RWPE1 (cell line): ENCODE measurements around the gene TBC1D17.
A peak's percentile ranks its signal among the peaks of the same experiment; 100 is the strongest.

Experiments used
- CTCF ChIA-PET: fragments of 350-600 bp; sonication (Branson Sonifier 250); formaldehyde crosslinking; extraction: SDS; loops from one replicate; lab custom pipeline; 2021; lab: Yijun Ruan, JAX
- POLR2A ChIA-PET: fragments of 400-600 bp; formaldehyde crosslinking; extraction: SDS; loops from one replicate; lab custom pipeline; 2020; ENCODE audit warnings: antibody characterized with exemption; ENCODE audit not compliant: low non-redundant PET; lab: Yijun Ruan, JAX
- DNase-seq: peaks from one replicate; pipeline ENCODE4 v3.0.0; 2012; ENCODE audit warnings: low spot score
- H3K27ac ChIP-seq: fragments of 450-650 bp; 2 replicates; pipeline ENCODE4 v1.5.1; 2017
- TF ChIP-seq, protein P1 (sequence below): fragments of 450-650 bp; conservative IDR thresholded peaks from 2 replicates; pipeline ENCODE4 v1.5.1; 2017; ENCODE audit warnings: low read depth, mild to moderate bottlenecking

The TBC1D17 gene

DNA sequence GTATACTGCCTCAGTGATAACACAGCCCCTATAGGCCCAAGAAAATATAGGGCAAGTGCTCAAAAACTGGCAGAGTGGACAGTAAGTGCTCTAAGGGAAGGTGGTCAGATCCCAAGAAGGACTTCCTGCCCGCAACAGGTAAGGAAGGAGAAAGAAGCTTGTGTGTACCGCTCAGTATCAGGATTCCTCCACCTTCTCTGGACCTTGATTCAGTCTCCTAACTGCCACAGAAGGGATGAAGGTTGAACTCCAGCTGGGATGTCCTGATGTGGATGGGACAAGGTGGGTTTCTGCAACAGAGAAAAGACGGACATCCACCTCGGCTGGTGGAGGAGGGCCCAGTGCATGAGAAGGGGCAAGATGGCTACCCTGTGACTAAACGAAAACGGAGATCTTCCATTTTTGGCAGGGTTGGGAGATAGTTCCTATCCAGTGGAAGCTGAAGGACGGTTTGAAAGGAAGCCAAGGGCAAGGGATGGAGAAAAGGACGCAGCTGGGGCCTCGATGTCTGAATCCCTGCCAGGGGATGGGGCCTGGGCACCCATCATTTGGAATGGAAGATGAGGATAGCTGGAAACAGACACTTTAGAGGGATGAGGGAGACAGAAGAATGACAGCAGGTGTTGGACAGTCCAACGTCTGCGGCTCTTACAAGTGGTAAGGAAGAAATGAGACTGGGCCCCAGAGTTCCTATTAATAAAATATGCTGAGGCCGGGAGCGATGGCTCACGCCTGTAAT lies 50.2 kb downstream of the TBC1D17 start:
- TF ChIP-seq, protein P1, sequence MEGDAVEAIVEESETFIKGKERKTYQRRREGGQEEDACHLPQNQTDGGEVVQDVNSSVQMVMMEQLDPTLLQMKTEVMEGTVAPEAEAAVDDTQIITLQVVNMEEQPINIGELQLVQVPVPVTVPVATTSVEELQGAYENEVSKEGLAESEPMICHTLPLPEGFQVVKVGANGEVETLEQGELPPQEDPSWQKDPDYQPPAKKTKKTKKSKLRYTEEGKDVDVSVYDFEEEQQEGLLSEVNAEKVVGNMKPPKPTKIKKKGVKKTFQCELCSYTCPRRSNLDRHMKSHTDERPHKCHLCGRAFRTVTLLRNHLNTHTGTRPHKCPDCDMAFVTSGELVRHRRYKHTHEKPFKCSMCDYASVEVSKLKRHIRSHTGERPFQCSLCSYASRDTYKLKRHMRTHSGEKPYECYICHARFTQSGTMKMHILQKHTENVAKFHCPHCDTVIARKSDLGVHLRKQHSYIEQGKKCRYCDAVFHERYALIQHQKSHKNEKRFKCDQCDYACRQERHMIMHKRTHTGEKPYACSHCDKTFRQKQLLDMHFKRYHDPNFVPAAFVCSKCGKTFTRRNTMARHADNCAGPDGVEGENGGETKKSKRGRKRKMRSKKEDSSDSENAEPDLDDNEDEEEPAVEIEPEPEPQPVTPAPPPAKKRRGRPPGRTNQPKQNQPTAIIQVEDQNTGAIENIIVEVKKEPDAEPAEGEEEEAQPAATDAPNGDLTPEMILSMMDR: no peak
- peak overlapping the region; percentile 93 for H3K27ac ChIP-seq
- POLR2A ChIA-PET: no interaction called here
- DNase-seq: no peak
- CTCF ChIA-PET: interaction anchor here (0.7 kb wide), 1 partner anchor 56 kb away, joined by 3 read pairs; no protein-coding TSS in a partner anchor

DNA sequence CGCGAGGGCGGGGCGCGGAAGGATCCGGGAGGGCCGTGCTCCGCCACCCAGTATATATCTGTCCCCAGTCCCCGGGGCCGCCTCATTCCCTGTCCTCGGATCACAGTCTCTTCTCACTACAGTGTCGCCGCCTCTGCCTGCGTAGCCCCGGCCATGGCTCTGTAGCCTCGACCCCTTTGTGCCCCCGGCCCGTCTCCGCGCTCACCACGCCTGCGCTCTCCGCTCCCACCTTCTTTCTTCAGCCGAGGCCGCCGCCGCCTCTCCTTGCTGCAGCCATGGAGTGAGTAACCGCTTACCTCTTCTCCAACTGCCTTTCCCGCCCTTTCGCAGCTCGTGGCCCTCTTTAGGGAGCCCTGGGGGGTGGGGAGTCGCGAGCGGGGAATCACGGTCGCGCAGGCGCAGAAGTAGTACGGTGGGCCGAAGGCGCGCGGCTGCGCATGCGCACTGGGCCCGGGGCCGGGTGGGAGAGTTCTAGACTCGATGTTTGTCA lies 51.7 kb downstream of the TBC1D17 start, which contains the start of the genes ATF5 and NUP62:
Gene ATF5, plus strand, starts transcription at position 85 of the 490 bp plus-strand sequence. CDS start 1,646 bp downstream, outside the sequence.
Gene NUP62, minus strand, starts transcription at position 384 of the 490 bp plus-strand sequence. CDS start 19,697 bp downstream, outside the sequence.
- DNase-seq: peak; percentile 99

DNA sequence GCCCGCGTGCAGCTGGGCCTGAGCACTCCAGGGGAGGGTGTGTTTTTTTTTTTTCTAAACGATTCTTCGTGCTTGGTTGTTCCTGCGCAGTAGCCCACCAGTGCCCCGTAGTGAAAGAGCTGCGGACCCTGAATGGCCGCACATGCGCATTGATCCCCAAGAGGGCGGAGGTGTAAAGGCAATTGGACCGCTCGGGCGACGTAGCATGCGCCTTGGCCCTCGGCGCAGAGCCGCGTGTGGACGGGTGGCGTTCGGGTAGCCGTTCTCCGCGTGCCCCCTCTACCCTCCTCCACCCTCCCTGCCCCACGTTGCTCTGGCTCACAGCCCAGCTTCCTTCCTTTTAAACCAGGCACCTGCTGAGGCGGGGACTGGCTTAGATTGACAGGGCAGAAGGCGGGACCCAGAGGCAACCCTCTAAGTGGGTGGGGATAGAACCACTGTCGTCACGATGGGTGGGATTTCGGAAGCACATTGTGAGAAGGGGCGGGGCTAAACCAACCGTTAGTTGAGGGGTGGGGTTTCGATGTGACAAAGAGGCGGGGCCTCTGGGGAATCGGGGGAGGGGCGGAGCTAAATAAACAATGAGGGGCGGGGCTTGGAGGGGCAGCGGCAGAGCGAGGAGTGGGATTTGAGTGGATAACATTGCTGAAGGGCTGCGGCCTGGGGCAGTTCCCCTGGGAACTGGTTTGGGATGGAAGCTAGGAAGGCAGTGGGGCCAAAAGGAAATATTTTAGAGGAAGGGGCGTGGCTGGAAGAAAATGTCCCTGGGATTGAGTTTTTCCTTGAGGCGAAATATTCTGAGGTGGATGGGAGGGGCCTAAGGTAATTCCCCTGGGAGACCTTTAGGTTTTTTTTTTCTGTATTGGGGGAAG lies 52.3 kb downstream of the TBC1D17 start:
- TF ChIP-seq, protein P1: no peak
- ChIA-PET POLR2A (interaction anchor here (0.7 kb wide), 1 partner anchor 69 kb away, joined by 3 read pairs; no protein-coding TSS in a partner anchor), CTCF (no interaction called here)
- peak overlapping the region; percentile 93 for H3K27ac ChIP-seq
- peak; percentile 98 for DNase-seq

More for the DNA sequence above, 51.7 kb downstream of the TBC1D17 start, which contains the start of the genes ATF5 and NUP62:
- CTCF ChIA-PET: interaction anchor here (0.6 kb wide), 1 partner anchor 836 kb away, joined by 7 read pairs; no protein-coding TSS in a partner anchor
- POLR2A ChIA-PET: no interaction called here
- TF ChIP-seq, protein P1: no peak
- peak within 1 kb of the TSS; percentile 93 for H3K27ac ChIP-seq

DNA sequence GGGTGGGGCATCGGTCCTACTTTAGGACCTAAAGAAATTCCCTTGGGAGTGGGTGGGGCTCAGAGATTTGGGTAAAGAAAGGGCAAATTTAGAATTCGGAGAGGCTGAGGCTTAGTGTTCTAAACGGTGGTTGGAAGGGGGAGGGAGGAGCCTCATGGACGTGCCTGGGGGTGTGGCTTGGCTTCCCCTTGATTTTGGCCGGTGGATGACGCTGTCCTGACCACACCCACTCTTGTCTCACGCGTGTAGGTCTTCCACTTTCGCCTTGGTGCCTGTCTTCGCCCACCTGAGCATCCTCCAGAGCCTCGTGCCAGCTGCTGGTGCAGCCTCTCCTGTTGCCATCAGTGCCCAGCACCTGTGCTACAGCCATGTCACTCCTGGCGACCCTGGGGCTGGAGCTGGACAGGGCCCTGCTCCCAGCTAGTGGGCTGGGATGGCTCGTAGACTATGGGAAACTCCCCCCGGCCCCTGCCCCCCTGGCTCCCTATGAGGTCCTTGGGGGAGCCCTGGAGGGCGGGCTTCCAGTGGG lies 53.0 kb downstream of the TBC1D17 start:
- peak; percentile 13 for DNase-seq

DNA sequence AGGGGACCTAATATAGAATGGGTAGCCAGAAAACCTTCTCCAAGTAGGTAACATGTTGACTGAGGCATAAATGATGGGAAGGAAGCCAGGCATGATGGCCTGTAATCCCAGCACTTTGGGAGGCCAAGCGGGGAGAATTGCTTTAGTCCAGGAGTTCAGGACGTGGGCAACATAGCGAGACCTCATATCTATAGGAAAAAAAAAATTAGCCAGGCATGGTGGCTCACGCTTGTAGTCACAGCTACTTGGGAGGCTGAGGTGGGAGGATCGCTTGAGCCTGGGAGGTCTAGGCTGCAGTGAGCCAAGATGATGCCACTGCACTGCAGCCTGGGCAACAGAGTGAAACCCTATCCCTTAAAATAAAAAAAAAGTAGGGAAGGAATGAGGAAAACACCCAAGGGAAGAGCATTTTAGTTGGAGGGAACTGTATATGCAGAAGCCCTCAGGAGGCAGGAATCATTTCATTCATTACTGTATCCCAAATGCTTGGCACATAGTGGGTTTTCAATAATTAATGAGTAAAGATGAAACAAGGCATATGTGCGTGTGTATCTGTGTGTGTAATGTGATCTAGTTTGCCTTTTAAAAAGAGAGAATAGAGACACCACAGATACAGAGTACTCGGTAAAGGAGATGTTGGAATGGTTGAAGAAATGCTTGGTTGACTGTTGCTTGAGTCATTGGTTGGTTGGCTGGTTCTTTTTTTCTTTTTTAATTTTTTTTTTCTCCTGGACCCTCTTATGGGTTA lies 54.0 kb downstream of the TBC1D17 start:
- POLR2A ChIA-PET: no interaction called here
- CTCF ChIA-PET: no interaction called here

More for the DNA sequence above, 53.0 kb downstream of the TBC1D17 start:
- peak overlapping the region; percentile 93 for H3K27ac ChIP-seq
- CTCF ChIA-PET: no interaction called here
- POLR2A ChIA-PET: interaction anchor here (0.7 kb wide), 1 partner anchor 70 kb away, joined by 3 read pairs; no protein-coding TSS in a partner anchor
- TF ChIP-seq, protein P1: no peak

More for the DNA sequence above, 54.0 kb downstream of the TBC1D17 start:
- TF ChIP-seq, protein P1: no peak
- DNase-seq: no peak
- H3K27ac ChIP-seq: no peak overlapping the region
